ENCODE results near the gene STAM. TPM values are rescaled to one million over a fixed set of nuclear protein-coding genes. Genes with fewer than 3 reads are reported as not detected.
A peak's percentile ranks its signal among the peaks of the same experiment; 100 is the strongest.

STAM gene
- total RNA-seq: 25.1 and 27.8 TPM in 2 replicates
- long read RNA-seq, transcript STAM-202 (14 exons, 2,972 nt): major isoform, 100 of 122 reads
- long read RNA-seq, partial matches to known transcripts: 8 of 122 reads
- long read RNA-seq, other reads (novel, unspliced or antisense): 14 of 122 reads

GRCh38 chr10:17643755-17644484 lies at the start of gene STAM:
Gene STAM (plus strand): TSS chr10:17644151. CDS start chr10:17644340, 189 bp downstream.
- Mint-ChIP-seq H3K4me1 (ENCODE audit: low read depth) (peaks cover 24% of the 10 kb centered on the region), H3K27me3 (no peaks in the 10 kb centered on the region), H3K36me3 (ENCODE audit: insufficient read depth) (peaks cover 3% of the 10 kb centered on the region), H3K4me3 (ENCODE audit: low read depth) (peak within 1 kb of the TSS; percentile 99), H3K9me3 (ENCODE audit: low read depth) (peaks cover 4% of the 10 kb centered on the region), H3K27ac (peak within 1 kb of the TSS; percentile 100)
- DNase-seq (ENCODE audit: low spot score, unreplicated experiment): peak; percentile 82
- no peak for TF ChIP-seq CTCF (IDR thresholded peaks at IDR 0.05; ENCODE audit: unreplicated experiment)

GRCh38 chr10:17597386-17597785 lies 46.6 kb upstream of the STAM start:
- TF ChIP-seq CTCF (IDR thresholded peaks at IDR 0.05; ENCODE audit: unreplicated experiment): no peak
- Mint-ChIP-seq H3K9me3 (ENCODE audit: low read depth) (no peaks in the 10 kb centered on the region), H3K4me1 (ENCODE audit: low read depth) (no peaks in the 10 kb centered on the region), H3K36me3 (ENCODE audit: insufficient read depth) (peaks cover 2% of the 10 kb centered on the region), H3K27ac (no peak overlapping the region), H3K4me3 (ENCODE audit: low read depth) (no peak overlapping the region), H3K27me3 (no peaks in the 10 kb centered on the region)
- no peak for DNase-seq (ENCODE audit: low spot score, unreplicated experiment)

DNA sequence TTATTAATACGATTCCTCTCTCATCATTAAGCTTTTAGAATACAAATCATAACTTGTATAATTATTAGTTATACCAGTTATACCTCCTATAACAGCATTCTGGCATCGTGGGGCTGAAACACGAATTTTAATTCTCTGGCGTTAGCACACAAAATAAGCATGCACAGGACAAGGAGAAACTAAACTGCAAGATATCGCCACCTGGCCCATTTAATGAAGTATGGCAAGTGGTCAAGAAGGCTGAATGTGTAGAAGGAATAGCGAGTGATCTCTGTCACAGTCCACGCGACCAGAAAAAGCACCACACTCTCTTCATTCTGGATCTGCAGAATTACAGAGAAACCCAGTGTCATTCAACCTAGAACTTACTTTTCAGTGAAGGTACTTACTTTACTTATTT lies 44.9 kb upstream of the STAM start:
- Mint-ChIP-seq H3K4me3 (ENCODE audit: low read depth) (no peak overlapping the region), H3K4me1 (ENCODE audit: low read depth) (peaks cover 5% of the 10 kb centered on the region), H3K9me3 (ENCODE audit: low read depth) (no peaks in the 10 kb centered on the region), H3K27me3 (no peaks in the 10 kb centered on the region), H3K36me3 (ENCODE audit: insufficient read depth) (peaks cover 2% of the 10 kb centered on the region), H3K27ac (no peak overlapping the region)
- peak; percentile 44 for TF ChIP-seq CTCF (IDR thresholded peaks at IDR 0.05; ENCODE audit: unreplicated experiment)
- DNase-seq (ENCODE audit: low spot score, unreplicated experiment): no peak

DNA sequence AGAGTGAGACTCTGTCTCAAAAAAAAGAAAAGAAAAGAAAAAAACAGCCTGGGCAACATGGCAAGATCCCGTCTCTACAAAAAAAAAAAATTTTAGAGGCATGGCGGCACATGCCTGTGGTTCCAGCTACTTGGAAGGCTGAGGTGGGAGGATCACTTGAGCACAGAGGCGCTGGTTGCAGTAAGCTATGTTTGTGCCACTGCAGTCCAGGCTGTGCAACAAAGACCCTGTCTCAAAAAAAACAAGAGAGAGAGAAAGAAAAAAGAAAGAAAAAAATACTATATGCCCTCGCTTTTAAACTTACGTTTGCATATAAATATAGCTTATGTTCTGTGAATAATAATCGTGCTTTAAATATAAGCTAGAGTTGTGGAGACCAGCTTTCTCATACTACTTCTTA lies 38.0 kb upstream of the STAM start:
- H3K36me3 Mint-ChIP-seq (ENCODE audit: insufficient read depth): peaks cover 1% of the 10 kb centered on the region
- peaks cover 5% of the 10 kb centered on the region for H3K4me1 Mint-ChIP-seq (ENCODE audit: low read depth)
- TF ChIP-seq CTCF (IDR thresholded peaks at IDR 0.05; ENCODE audit: unreplicated experiment): no peak
- H3K9me3 Mint-ChIP-seq (ENCODE audit: low read depth): no peaks in the 10 kb centered on the region
- no peak overlapping the region for H3K4me3 Mint-ChIP-seq (ENCODE audit: low read depth)
- DNase-seq (ENCODE audit: low spot score, unreplicated experiment): no peak
- H3K27ac Mint-ChIP-seq: no peak overlapping the region
- no peaks in the 10 kb centered on the region for H3K27me3 Mint-ChIP-seq

DNA sequence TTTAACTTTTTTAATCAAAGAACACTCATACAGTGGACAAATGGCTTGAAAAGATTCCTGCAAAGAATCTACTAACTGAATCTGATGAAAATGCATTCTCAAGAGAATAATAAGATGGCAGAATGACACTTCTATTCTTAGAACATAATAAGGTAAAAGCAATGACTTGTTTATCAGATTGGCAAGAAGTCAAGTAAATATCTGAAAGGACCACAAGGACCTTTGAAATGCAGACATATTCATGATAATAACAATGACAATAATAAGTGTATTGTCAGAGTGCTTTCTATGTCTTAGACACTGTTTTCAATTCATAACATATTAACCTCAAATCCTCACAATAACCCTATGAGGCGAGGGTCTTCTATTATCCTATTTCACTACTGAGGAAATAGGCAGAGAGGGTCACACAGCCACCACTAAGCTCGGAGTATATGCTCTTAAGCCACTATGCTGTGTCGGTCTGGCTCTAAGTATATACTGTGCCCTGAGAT lies 37.4 kb upstream of the STAM start:
- Mint-ChIP-seq H3K27me3 (no peaks in the 10 kb centered on the region), H3K27ac (no peak overlapping the region), H3K36me3 (ENCODE audit: insufficient read depth) (peaks cover 1% of the 10 kb centered on the region), H3K4me1 (ENCODE audit: low read depth) (peaks cover 5% of the 10 kb centered on the region), H3K4me3 (ENCODE audit: low read depth) (no peak overlapping the region), H3K9me3 (ENCODE audit: low read depth) (no peaks in the 10 kb centered on the region)
- no peak for TF ChIP-seq CTCF (IDR thresholded peaks at IDR 0.05; ENCODE audit: unreplicated experiment)
- DNase-seq (ENCODE audit: low spot score, unreplicated experiment): no peak
